Panc1 (cell line): Measurements from ENCODE around the gene KPNB1.

Experiments used
- CTCF ChIP-seq: fragments of 450-650 bp; IDR thresholded peaks from 2 replicates; pipeline ENCODE4 v1.5.1; 2017; ENCODE audit warnings: mild to moderate bottlenecking
- POLR2AphosphoS5 ChIP-seq: IDR thresholded peaks from 2 replicates; pipeline ENCODE4 v1.6.1; 2012; ENCODE audit warnings: mild to moderate bottlenecking, low read depth, low read length, moderate library complexity
- REST ChIP-seq, 2 experiments: IDR thresholded peaks; 2 replicates each; pipeline ENCODE4 v1.6.1; 2011 to 2012; ENCODE audit warnings: low read depth in 2 of 2, control low read depth in 1 of 2, low read length in 1 of 2, mild to moderate bottlenecking in 1 of 2, moderate library complexity in 1 of 2; ENCODE audit not compliant: insufficient read depth in 1 of 2
- SIN3A ChIP-seq: IDR thresholded peaks from 2 replicates; pipeline ENCODE4 v1.6.1; 2012; ENCODE audit warnings: low read depth, mild to moderate bottlenecking, low read length, moderate library complexity, borderline replicate concordance; ENCODE audit not compliant: insufficient read depth
- TCF7L2 ChIP-seq: IDR thresholded peaks from 2 replicates; pipeline ENCODE4 v1.6.1; 2011; ENCODE audit warnings: mild to moderate bottlenecking, low read depth, low read length, inconsistent platforms

- TF ChIP-seq CTCF, result no peak
- TF ChIP-seq TCF7L2, result no peak
- no peak for TF ChIP-seq SIN3A
- TF ChIP-seq POLR2AphosphoS5, result no peak
- TF ChIP-seq REST (IDR thresholded peaks at IDR 0.05; ENCODE audit: insufficient read depth in 1 of 2, low read depth in 2 of 2, low read length in 1 of 2), result no peak
These were observed 40.4 kb downstream of the KPNB1 start for GRCh38 chr17:47690121-47690520.
